Gastrocnemius medialis (tissue), 4 donors: ENCODE results near the gene UNC5C. TPM values are rescaled to one million over a fixed set of nuclear protein-coding genes. Genes with fewer than 3 reads are reported as not detected.

ENCODE experiments used
- ATAC-seq, 2 donors: fragments of 150-250 bp; one replicate each; pipeline ENCODE4 v1.9.1; 2016
- DNase-seq, 2 donors: peaks; one replicate each; pipeline ENCODE4 v3.0.0-alpha.2; 2019
- H3K27ac ChIP-seq, 4 donors: fragments of 200-600 bp; sonication (generic); 1 replicate in 1 of 4; 2 replicates in 3 of 4; pipeline ENCODE4 v1.5.1; 2016 to 2018; ENCODE audit warnings: mild to moderate bottlenecking in 2 of 4, moderate library complexity in 1 of 4
- H3K27me3 ChIP-seq, 3 donors: fragments of 200-600 bp; sonication (generic) in 2 of 3; 1 replicate in 1 of 3; 2 replicates in 2 of 3; pipeline versions ENCODE4 v1.5.1 to v1.6.0; 2016 to 2019; ENCODE audit warnings: mild to moderate bottlenecking in 1 of 3, moderate library complexity in 1 of 3
- H3K36me3 ChIP-seq, 2 donors: fragments of 200-600 bp; sonication (generic) in 1 of 2; one replicate each; pipeline ENCODE4 v1.5.1; 2017 to 2018
- H3K4me1 ChIP-seq, 2 donors: fragments of 200-600 bp; sonication (generic) in 1 of 2; one replicate each; pipeline ENCODE4 v1.5.1; 2016 to 2017; ENCODE audit warnings: mild to moderate bottlenecking in 2 of 2
- H3K4me3 ChIP-seq, 4 donors: fragments of 200-600 bp; sonication (generic) in 3 of 4; 1 replicate in 1 of 4; 2 replicates in 3 of 4; pipeline ENCODE4 v1.5.1; 2016 to 2019; ENCODE audit warnings: mild to moderate bottlenecking in 2 of 4
- H3K9me3 ChIP-seq, 3 donors: fragments of 200-600 bp; sonication (generic) in 2 of 3; 1 replicate in 1 of 3; 2 replicates in 2 of 3; pipeline ENCODE4 v1.5.1; 2016 to 2019
- POLR2A ChIP-seq, 2 donors: fragments of 450-650 bp; IDR thresholded peaks; one replicate each; pipeline ENCODE4 v1.6.1; 2017; ENCODE audit warnings: antibody characterized with exemption in 2 of 2, mild to moderate bottlenecking in 2 of 2, moderate library complexity in 2 of 2
- in situ Hi-C, 4 donors: fragments of 200-750 bp; cut with MboI; loops; one replicate each; pipeline versions ENCODE4 v1.15.0 to v1.8.0; 2017; ENCODE audit warnings: low sequenced_read_pairs in 4 of 4
- intact Hi-C: fragments of 100-400 bp; cut with DNase I; formaldehyde crosslinking; loops from one replicate; pipeline ENCODE4 v1.15.1; 2023; ENCODE audit warnings: low total_unique reads
- total RNA-seq, 4 donors: library from RNA; depleted of rRNA; stranded (reverse); fragments of >200 nt; gene quantifications; one replicate each; pipeline versions ENCODE4 v1.1.0 to v1.2.3, GENCODE V29; 2016
- TF ChIP-seq, protein P1 (sequence below), 5 experiments: fragments of 450-650 bp in 3 of 5; fragments of 200-600 bp in 2 of 5; sonication (generic) in 2 of 5; IDR thresholded peaks in 4 of 5; conservative IDR thresholded peaks in 1 of 5; 1 replicate in 4 of 5; 2 replicates in 1 of 5; pipeline ENCODE4 v1.5.1; 2016 to 2019; ENCODE audit warnings: antibody characterized with exemption in 5 of 5, mild to moderate bottlenecking in 3 of 5, moderate library complexity in 3 of 5

Gene UNC5C
- total RNA-seq, 4 donors from 2014 or later, result 0.07 to 0.33 (median 0.23) TPM; not detected in 1

DNA sequence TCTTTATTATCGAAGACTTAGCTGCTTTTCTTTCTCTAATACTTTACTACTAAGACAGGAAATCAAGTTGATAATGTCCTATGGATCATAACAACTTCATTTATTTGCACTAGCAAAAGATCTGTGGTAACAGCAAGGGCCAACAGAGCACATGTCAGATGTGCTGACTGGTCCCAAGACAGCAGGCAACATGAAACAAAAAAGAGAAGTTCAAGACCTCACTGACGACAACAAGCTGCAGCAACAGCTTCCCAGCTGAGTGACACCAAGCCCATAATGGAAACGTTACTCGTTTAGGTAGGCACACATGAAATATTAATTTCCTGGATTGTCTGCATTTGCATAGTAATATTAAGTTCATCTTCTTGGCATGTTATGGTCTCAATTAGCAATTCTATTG, 126.9 kb downstream of the UNC5C start:
- in situ Hi-C loops, result no loop called here
- Histone ChIP-seq H3K27ac (no peak overlapping the region), H3K4me3 (no peak overlapping the region), H3K27me3 (no peaks in the 10 kb centered on the region), H3K4me1 (no peaks in the 10 kb centered on the region), H3K36me3 (no peaks in the 10 kb centered on the region), H3K9me3 (no peaks in the 10 kb centered on the region)
- TF ChIP-seq, protein P1, sequence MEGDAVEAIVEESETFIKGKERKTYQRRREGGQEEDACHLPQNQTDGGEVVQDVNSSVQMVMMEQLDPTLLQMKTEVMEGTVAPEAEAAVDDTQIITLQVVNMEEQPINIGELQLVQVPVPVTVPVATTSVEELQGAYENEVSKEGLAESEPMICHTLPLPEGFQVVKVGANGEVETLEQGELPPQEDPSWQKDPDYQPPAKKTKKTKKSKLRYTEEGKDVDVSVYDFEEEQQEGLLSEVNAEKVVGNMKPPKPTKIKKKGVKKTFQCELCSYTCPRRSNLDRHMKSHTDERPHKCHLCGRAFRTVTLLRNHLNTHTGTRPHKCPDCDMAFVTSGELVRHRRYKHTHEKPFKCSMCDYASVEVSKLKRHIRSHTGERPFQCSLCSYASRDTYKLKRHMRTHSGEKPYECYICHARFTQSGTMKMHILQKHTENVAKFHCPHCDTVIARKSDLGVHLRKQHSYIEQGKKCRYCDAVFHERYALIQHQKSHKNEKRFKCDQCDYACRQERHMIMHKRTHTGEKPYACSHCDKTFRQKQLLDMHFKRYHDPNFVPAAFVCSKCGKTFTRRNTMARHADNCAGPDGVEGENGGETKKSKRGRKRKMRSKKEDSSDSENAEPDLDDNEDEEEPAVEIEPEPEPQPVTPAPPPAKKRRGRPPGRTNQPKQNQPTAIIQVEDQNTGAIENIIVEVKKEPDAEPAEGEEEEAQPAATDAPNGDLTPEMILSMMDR (IDR thresholded peaks at IDR 0.05 in 4 of 5, conservative IDR thresholded peaks at IDR 0.05 in 1 of 5), result no peak
- TF ChIP-seq POLR2A (IDR thresholded peaks at IDR 0.05), result no peak
- ATAC-seq (no peak), DNase-seq (no peak)
- intact Hi-C loops, result no loop called here

DNA sequence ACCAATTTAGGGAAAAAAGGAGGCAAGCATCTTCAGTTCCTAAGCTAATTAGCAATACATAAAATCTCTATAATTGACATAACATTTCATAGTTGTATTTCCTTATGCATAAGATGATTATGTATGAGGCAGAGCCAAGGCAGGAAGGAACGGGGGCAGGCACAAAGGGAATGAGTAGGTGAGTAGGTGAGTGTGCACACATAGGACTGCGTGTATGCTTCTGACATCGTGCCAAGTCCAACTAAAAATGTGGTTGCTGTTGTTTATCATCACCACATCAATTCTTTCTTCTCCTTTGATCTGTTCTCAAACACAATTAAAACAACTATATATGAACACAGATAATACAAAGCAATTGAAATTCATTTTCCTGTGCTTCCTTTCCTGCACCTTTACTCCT, 131.2 kb downstream of the UNC5C start:
- in situ Hi-C loops (no loop called here), intact Hi-C loops (no loop called here)
- H3K9me3 ChIP-seq, result no peaks in the 10 kb centered on the region
- ATAC-seq (no peak), DNase-seq (no peak)
- no peak overlapping the region for H3K4me3 ChIP-seq
- H3K27ac ChIP-seq, result no peak overlapping the region
- no peaks in the 10 kb centered on the region for H3K27me3 ChIP-seq
- no peaks in the 10 kb centered on the region for H3K36me3 ChIP-seq
- TF ChIP-seq POLR2A (IDR thresholded peaks at IDR 0.05), result no peak
- TF ChIP-seq, protein P1 (IDR thresholded peaks at IDR 0.05 in 4 of 5, conservative IDR thresholded peaks at IDR 0.05 in 1 of 5), result no peak
- H3K4me1 ChIP-seq, result no peaks in the 10 kb centered on the region

DNA sequence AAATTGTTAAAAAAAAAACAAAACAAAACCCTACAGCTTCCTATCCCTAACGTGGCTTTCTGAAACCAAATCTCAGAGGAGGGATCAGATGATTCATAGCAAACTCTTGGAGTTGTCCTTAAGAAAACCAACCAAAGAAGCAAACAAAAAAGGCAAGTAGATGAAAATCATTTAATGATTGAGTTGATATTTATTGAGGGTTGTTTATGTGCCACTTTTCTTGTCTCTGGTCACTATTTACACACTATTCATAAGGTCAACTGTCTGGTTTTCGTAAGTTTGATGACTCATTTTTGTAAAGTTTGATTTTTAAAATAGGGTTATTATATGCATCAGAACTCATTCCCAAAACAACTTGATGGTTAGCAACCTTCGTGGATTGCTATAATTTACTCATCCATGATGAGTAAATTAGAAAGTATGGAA, 133.4 kb downstream of the UNC5C start:
- H3K27ac ChIP-seq, result no peak overlapping the region
- ATAC-seq, result no peak
- no peak for TF ChIP-seq POLR2A (IDR thresholded peaks at IDR 0.05)
- TF ChIP-seq, protein P1 (IDR thresholded peaks at IDR 0.05 in 4 of 5, conservative IDR thresholded peaks at IDR 0.05 in 1 of 5), result no peak

DNA sequence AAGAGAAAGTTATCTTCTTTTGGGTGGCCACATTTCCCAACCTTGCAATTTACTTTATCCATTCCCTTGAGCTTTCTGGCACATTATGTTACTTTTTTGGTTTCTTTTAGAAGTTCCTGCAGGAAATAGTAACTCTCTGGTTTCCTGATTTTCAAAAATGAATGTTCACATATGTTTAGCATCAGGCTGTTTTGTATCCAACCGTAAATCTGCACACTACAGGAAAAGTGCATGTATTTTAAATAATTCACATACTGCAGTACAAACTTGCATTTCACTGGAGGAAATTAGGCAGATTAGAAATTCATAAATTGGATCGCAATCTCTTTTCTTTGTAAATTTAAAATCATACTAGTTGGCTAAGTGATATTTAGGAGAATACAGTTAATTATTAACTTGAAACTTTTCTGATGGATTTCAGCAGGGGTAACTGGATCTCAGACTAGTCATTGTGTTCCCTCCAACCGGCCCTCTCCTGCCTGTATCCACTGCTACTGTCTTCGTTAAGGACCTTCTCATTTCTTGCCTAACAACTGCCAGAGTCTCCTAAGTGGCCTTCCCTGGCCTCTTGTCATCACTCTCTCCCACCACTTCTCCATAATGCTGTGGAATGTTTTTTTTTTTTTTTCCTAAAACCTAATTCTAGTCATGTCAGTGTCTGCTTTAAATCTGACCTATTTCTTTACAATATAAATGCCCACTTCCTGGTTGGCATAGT, 137.2 kb downstream of the UNC5C start:
- Histone ChIP-seq H3K4me3 (no peak overlapping the region), H3K36me3 (no peaks in the 10 kb centered on the region), H3K9me3 (no peaks in the 10 kb centered on the region), H3K4me1 (no peaks in the 10 kb centered on the region), H3K27ac (no peak overlapping the region), H3K27me3 (no peaks in the 10 kb centered on the region)
- intact Hi-C loops, result no loop called here
- in situ Hi-C loops, result no loop called here
- TF ChIP-seq, protein P1 (IDR thresholded peaks at IDR 0.05 in 4 of 5, conservative IDR thresholded peaks at IDR 0.05 in 1 of 5), result no peak
- TF ChIP-seq POLR2A (IDR thresholded peaks at IDR 0.05), result no peak
- ATAC-seq (no peak), DNase-seq (no peak)

More for the DNA sequence above, 133.4 kb downstream of the UNC5C start:
- in situ Hi-C loops (no loop called here), intact Hi-C loops (no loop called here)
- Histone ChIP-seq H3K27me3 (no peaks in the 10 kb centered on the region), H3K36me3 (no peaks in the 10 kb centered on the region), H3K9me3 (no peaks in the 10 kb centered on the region), H3K4me3 (no peak overlapping the region), H3K4me1 (no peaks in the 10 kb centered on the region)
- DNase-seq, result no peak
